Colonic mucosa (tissue), 4 donors: ENCODE measurements around the gene AXDND1. TPM values are rescaled to one million over a fixed set of nuclear protein-coding genes. Genes with fewer than 3 reads are reported as not detected.
"Not testable (repeated sequence)": the region's sequence is repeated elsewhere in the genome, so short reads cannot be mapped to it uniquely, and the experiment has no call there.

Experiments used
- DNase-seq: peaks from one replicate; pipeline ENCODE4 v3.0.0-alpha.2; 2020
- H3K27ac ChIP-seq: fragments of 200-600 bp; one replicate; pipeline ENCODE4 v1.8.0; 2021
- H3K27me3 ChIP-seq: fragments of 200-600 bp; one replicate; pipeline ENCODE4 v1.8.0; 2021
- H3K36me3 ChIP-seq: fragments of 200-600 bp; one replicate; pipeline ENCODE4 v1.8.0; 2021
- H3K4me1 ChIP-seq: fragments of 200-600 bp; one replicate; pipeline ENCODE4 v1.8.0; 2021; ENCODE audit warnings: mild to moderate bottlenecking
- H3K4me3 ChIP-seq: fragments of 200-600 bp; one replicate; pipeline ENCODE4 v1.8.0; 2021
- H3K9ac ChIP-seq, 2 donors: one replicate each; pipeline ENCODE4 v1.7.0; 2013; ENCODE audit warnings: control low read depth in 2 of 2, low read depth in 2 of 2, low read length in 2 of 2
- H3K9me3 ChIP-seq: fragments of 200-600 bp; one replicate; pipeline ENCODE4 v1.8.0; 2021
- CTCF ChIP-seq: fragments of 200-600 bp; IDR thresholded peaks from one replicate; pipeline ENCODE4 v1.8.0; 2022; ENCODE audit warnings: antibody characterized with exemption, mild to moderate bottlenecking
- intact Hi-C: fragments of 100-400 bp; cut with DNase I; formaldehyde crosslinking; loops from one replicate; pipeline ENCODE4 v1.14.1; 2022
- total RNA-seq, 2 donors: library from RNA; stranded (reverse); fragmentation: NEBNext Ultra II Directional in 1 of 2; extraction: Animal tissue kit (Norgen Biotek cat#: 25700) in 1 of 2; gene quantifications; one replicate each; pipeline ENCODE4 v1.2.1, GENCODE V29; 2021
- donor health status: healthy.
- donor health status: DM: no; HTN: no; CAD: no.
- donor health status: DM: no; HTN: no; CAD: no.

Gene AXDND1
- total RNA-seq, 2 donors from 2014 or later = 2.8 to 7.9 TPM

- DNase-seq = no peak
- no peak for TF ChIP-seq CTCF
- intact Hi-C loops = no loop called here
- Histone ChIP-seq H3K4me3 (no peak overlapping the region), H3K27ac (no peak overlapping the region), H3K9ac (no peak overlapping the region), H3K9me3 (no peaks in the 10 kb centered on the region), H3K27me3 (no peaks in the 10 kb centered on the region), H3K4me1 (no peaks in the 10 kb centered on the region), H3K36me3 (no peaks in the 10 kb centered on the region)
These were observed 71.4 kb downstream of the AXDND1 start for GRCh38 chr1:179437171-179437570.

- H3K9ac ChIP-seq, intact Hi-C loops, H3K4me1 ChIP-seq, H3K27ac ChIP-seq, DNase-seq, H3K4me3 ChIP-seq, H3K9me3 ChIP-seq, H3K36me3 ChIP-seq, H3K27me3 ChIP-seq: not testable (repeated sequence)
These were observed 73.9 kb downstream of the AXDND1 start for GRCh38 chr1:179439646-179440045.

GRCh38 chr1:179440301-179440700, 74.5 kb downstream of the AXDND1 start:
- H3K27ac ChIP-seq, H3K36me3 ChIP-seq, DNase-seq, H3K4me3 ChIP-seq, H3K4me1 ChIP-seq, H3K27me3 ChIP-seq, intact Hi-C loops, H3K9ac ChIP-seq, H3K9me3 ChIP-seq: not testable (repeated sequence)

GRCh38 chr1:179440971-179441370, 75.2 kb downstream of the AXDND1 start:
- Histone ChIP-seq H3K27me3 (no peaks in the 10 kb centered on the region), H3K4me1 (no peaks in the 10 kb centered on the region), H3K27ac (no peak overlapping the region), H3K4me3 (no peak overlapping the region), H3K36me3 (no peaks in the 10 kb centered on the region), H3K9me3 (no peaks in the 10 kb centered on the region), H3K9ac (no peak overlapping the region)
- TF ChIP-seq CTCF = no peak
- DNase-seq = peak; percentile 70
- intact Hi-C loops = no loop called here

- intact Hi-C loops = no loop called here
These were observed 75.7 kb downstream of the AXDND1 start for GRCh38 chr1:179441501-179441900.

GRCh38 chr1:179442846-179443245, 77.1 kb downstream of the AXDND1 start:
- H3K27me3 ChIP-seq, H3K9me3 ChIP-seq, H3K9ac ChIP-seq, H3K4me1 ChIP-seq, H3K4me3 ChIP-seq, intact Hi-C loops, H3K36me3 ChIP-seq, H3K27ac ChIP-seq, DNase-seq: not testable (repeated sequence)

More at GRCh38 chr1:179441501-179441900, 75.7 kb downstream of the AXDND1 start:
- H3K36me3 ChIP-seq = no peaks in the 10 kb centered on the region
- H3K9ac ChIP-seq = no peak overlapping the region
- H3K4me3 ChIP-seq = no peak overlapping the region
- no peaks in the 10 kb centered on the region for H3K9me3 ChIP-seq
- no peaks in the 10 kb centered on the region for H3K4me1 ChIP-seq
- no peak for DNase-seq
- H3K27ac ChIP-seq = no peak overlapping the region
- H3K27me3 ChIP-seq = no peaks in the 10 kb centered on the region
- TF ChIP-seq CTCF = no peak

GRCh38 chr1:179445593-179445992, 79.8 kb downstream of the AXDND1 start:
- Histone ChIP-seq H3K9me3 (no peaks in the 10 kb centered on the region), H3K27me3 (no peaks in the 10 kb centered on the region), H3K36me3 (no peaks in the 10 kb centered on the region), H3K4me1 (no peaks in the 10 kb centered on the region), H3K27ac (no peak overlapping the region), H3K9ac (no peak overlapping the region), H3K4me3 (no peak overlapping the region)
- intact Hi-C loops = no loop called here
- no peak for TF ChIP-seq CTCF
- DNase-seq = no peak
